HG02759 (cell line): ENCODE results near the gene CIBAR2.
"Not testable (repeated sequence)": the region's sequence is repeated elsewhere in the genome, so short reads cannot be mapped to it uniquely, and the experiment has no call there.

Source experiments
- ATAC-seq: cut with Tn5 transposase; IDR thresholded peaks from one replicate; pipeline ENCODE4 v1.9.1; 2021; ENCODE audit warnings: mild to moderate bottlenecking, moderate library complexity; ENCODE audit not compliant: unreplicated experiment

Gene CIBAR2

GRCh38 chr16:85128079-85128837 lies 16.0 kb upstream of the CIBAR2 start:
- ATAC-seq: no peak

- no peak for ATAC-seq
Measured at GRCh38 chr16:85127379-85127723, 15.1 kb upstream of the CIBAR2 start.

- no peak for ATAC-seq
Measured at GRCh38 chr16:85126705-85127378, 14.6 kb upstream of the CIBAR2 start.

- no peak for ATAC-seq
Measured at GRCh38 chr16:85126394-85126704, 14.1 kb upstream of the CIBAR2 start.

- no peak for ATAC-seq
Measured at GRCh38 chr16:85125570-85126393, 13.5 kb upstream of the CIBAR2 start.

- no peak for ATAC-seq
Measured at GRCh38 chr16:85124636-85125346, 12.5 kb upstream of the CIBAR2 start.

GRCh38 chr16:85123891-85124635 lies 11.8 kb upstream of the CIBAR2 start:
- ATAC-seq: no peak

GRCh38 chr16:85123441-85123840 lies 11.2 kb upstream of the CIBAR2 start:
- not testable (repeated sequence) for ATAC-seq

GRCh38 chr16:85120006-85120340 lies 7.7 kb upstream of the CIBAR2 start:
- ATAC-seq: no peak

GRCh38 chr16:85117418-85117817 lies 5.1 kb upstream of the CIBAR2 start:
- no peak for ATAC-seq

GRCh38 chr16:85114909-85115567 lies 2.8 kb upstream of the CIBAR2 start:
- ATAC-seq: peak; percentile 81

- no peak for ATAC-seq
Measured at GRCh38 chr16:85113913-85114312, 1.6 kb upstream of the CIBAR2 start.

- ATAC-seq: no peak
Measured at GRCh38 chr16:85113168-85113733, 979 bp upstream of the CIBAR2 start.

- no peak for ATAC-seq
Measured at GRCh38 chr16:85111184-85111583, 1.1 kb downstream of the CIBAR2 start.

- ATAC-seq: no peak
Measured at GRCh38 chr16:85110105-85110504, 2.2 kb downstream of the CIBAR2 start.

GRCh38 chr16:85107532-85107931 lies 4.7 kb downstream of the CIBAR2 start:
- no peak for ATAC-seq

GRCh38 chr16:85107083-85107482 lies 5.2 kb downstream of the CIBAR2 start:
- no peak for ATAC-seq

GRCh38 chr16:85105475-85105874 lies 6.8 kb downstream of the CIBAR2 start:
- no peak for ATAC-seq

GRCh38 chr16:85104821-85105391 lies 7.4 kb downstream of the CIBAR2 start:
- no peak for ATAC-seq
